Loucy (cell line): ENCODE measurements around the gene DHRS4L2.
"Not testable (repeated sequence)": the region's sequence is repeated elsewhere in the genome, so short reads cannot be mapped to it uniquely, and the experiment has no call there.

Experiments used
- CTCF ChIP-seq: fragments of 200-600 bp; sonication (generic); conservative IDR thresholded peaks from 2 replicates; pipeline ENCODE4 v1.5.1; 2014; ENCODE audit warnings: mild to moderate bottlenecking, antibody characterized with exemption, low read length
- EZH2phosphoT487 ChIP-seq: fragments of 200-600 bp; IDR thresholded peaks from 2 replicates; pipeline ENCODE4 v1.6.1; 2018; ENCODE audit warnings: antibody characterized with exemption, mild to moderate bottlenecking, moderate library complexity, borderline replicate concordance

- TF ChIP-seq CTCF, EZH2phosphoT487: not testable (repeated sequence)
Measured at GRCh38 chr14:23990961-23991360, 2.2 kb downstream of the DHRS4L2 start.
